Thoracic aorta (tissue), 2 donors: ENCODE measurements around the gene NCKAP1. TPM values are rescaled to one million over a fixed set of nuclear protein-coding genes. Genes with fewer than 3 reads are reported as not detected.
"Not testable (repeated sequence)": the region's sequence is repeated elsewhere in the genome, so short reads cannot be mapped to it uniquely, and the experiment has no call there.

Experiments used
- ATAC-seq: fragments of 150-250 bp; one replicate; pipeline ENCODE4 v1.8.0; 2017; ENCODE audit warnings: low read depth; ENCODE audit not compliant: insufficient number of reproducible peaks, low FRiP score
- DNase-seq: peaks from one replicate; pipeline ENCODE4 v3.0.0-alpha.2; 2020; ENCODE audit warnings: low spot score
- H3K27ac ChIP-seq, 2 donors: fragments of 200-600 bp; sonication (generic); 1 replicate in 1 of 2; 2 replicates in 1 of 2; pipeline ENCODE4 v1.5.1; 2016; ENCODE audit warnings: mild to moderate bottlenecking in 2 of 2, moderate library complexity in 2 of 2
- H3K27me3 ChIP-seq: fragments of 200-600 bp; sonication (generic); replicated peaks from 2 replicates; pipeline ENCODE4 v1.6.0; 2016; ENCODE audit warnings: mild to moderate bottlenecking; ENCODE audit not compliant: insufficient read depth
- H3K36me3 ChIP-seq: fragments of 200-600 bp; sonication (generic); one replicate; pipeline ENCODE4 v1.5.1; 2016
- H3K4me1 ChIP-seq, 2 donors: fragments of 200-600 bp; sonication (generic); 1 replicate in 1 of 2; 2 replicates in 1 of 2; pipeline versions ENCODE4 v1.5.1 to v1.6.0; 2016; ENCODE audit warnings: low read depth in 2 of 2, mild to moderate bottlenecking in 1 of 2; ENCODE audit not compliant: control insufficient read depth in 1 of 2
- H3K4me3 ChIP-seq: fragments of 200-600 bp; sonication (generic); 2 replicates; pipeline ENCODE4 v1.5.1; 2016; ENCODE audit warnings: mild to moderate bottlenecking
- H3K9me3 ChIP-seq: fragments of 200-600 bp; sonication (generic); 2 replicates; pipeline ENCODE4 v1.5.1; 2016
- CTCF ChIP-seq: fragments of 200-600 bp; sonication (generic); IDR thresholded peaks from one replicate; pipeline ENCODE4 v1.5.1; 2019; ENCODE audit warnings: antibody characterized with exemption
- total RNA-seq, 2 donors: library from RNA; depleted of rRNA; stranded (reverse); fragments of >200 nt; gene quantifications; one replicate each; pipeline versions ENCODE4 v1.1.0 to v1.2.3, GENCODE V29; 2016

NCKAP1 gene
- total RNA-seq, 2 donors from 2014 or later = 116 to 159 TPM

GRCh38 chr2:182885771-182886170 is 152.5 kb downstream of the NCKAP1 start:
- no peak for TF ChIP-seq CTCF
- Histone ChIP-seq H3K27me3 (no peaks in the 10 kb centered on the region), H3K4me1 (peaks cover 31 to 49% of the 10 kb centered on the region in 2 donors), H3K27ac (peak overlapping the region; percentile 33 to 58), H3K9me3 (no peaks in the 10 kb centered on the region), H3K36me3 (no peaks in the 10 kb centered on the region), H3K4me3 (no peak overlapping the region)
- DNase-seq (no peak), ATAC-seq (no peak)

- H3K36me3 ChIP-seq = no peaks in the 10 kb centered on the region
- DNase-seq (no peak), ATAC-seq (no peak)
- TF ChIP-seq CTCF = no peak
- H3K4me1 ChIP-seq = peaks cover 31 to 49% of the 10 kb centered on the region in 2 donors
- no peaks in the 10 kb centered on the region for H3K27me3 ChIP-seq
- peak overlapping the region; percentile 20 for H3K4me3 ChIP-seq
- H3K9me3 ChIP-seq = no peaks in the 10 kb centered on the region
- H3K27ac ChIP-seq = peak overlapping the region; percentile 46 to 83
Measured at GRCh38 chr2:182883451-182883850, 154.8 kb downstream of the NCKAP1 start.

- not testable (repeated sequence) for ATAC-seq, H3K27me3 ChIP-seq, H3K27ac ChIP-seq, H3K4me3 ChIP-seq, H3K9me3 ChIP-seq, DNase-seq, H3K36me3 ChIP-seq
- peaks cover 16 to 24% of the 10 kb centered on the region in 2 donors for H3K4me1 ChIP-seq
Measured at GRCh38 chr2:182880100-182880499, 158.2 kb downstream of the NCKAP1 start.

- not testable (repeated sequence) for H3K4me1 ChIP-seq, H3K4me3 ChIP-seq, H3K36me3 ChIP-seq, DNase-seq, ATAC-seq, H3K27me3 ChIP-seq, H3K27ac ChIP-seq, H3K9me3 ChIP-seq
Measured at GRCh38 chr2:182876653-182877052, 161.6 kb downstream of the NCKAP1 start.

- no peaks in the 10 kb centered on the region for H3K9me3 ChIP-seq
- no peaks in the 10 kb centered on the region for H3K36me3 ChIP-seq
- H3K27me3 ChIP-seq = no peaks in the 10 kb centered on the region
- no peak for TF ChIP-seq CTCF
- H3K27ac ChIP-seq = no peak overlapping the region
- peaks cover 6 to 16% of the 10 kb centered on the region in 2 donors for H3K4me1 ChIP-seq
- DNase-seq (no peak), ATAC-seq (no peak)
- H3K4me3 ChIP-seq = no peak overlapping the region
Measured at GRCh38 chr2:182870227-182870626, 168.0 kb downstream of the NCKAP1 start.

GRCh38 chr2:182868054-182868796 is 170.0 kb downstream of the NCKAP1 start:
- Histone ChIP-seq H3K4me1 (peaks cover 6 to 26% of the 10 kb centered on the region in 2 donors), H3K9me3 (no peaks in the 10 kb centered on the region), H3K27ac (peak overlapping the region in 1 of 2 donors; percentile 83), H3K4me3 (no peak overlapping the region), H3K27me3 (no peaks in the 10 kb centered on the region), H3K36me3 (no peaks in the 10 kb centered on the region)
- TF ChIP-seq CTCF = no peak
- no peak for ATAC-seq
- no peak for DNase-seq
